IMR-90 (cell line): ENCODE data around the gene HUS1B.

Source experiments
- CEBPB ChIP-seq: IDR thresholded peaks from 2 replicates; pipeline ENCODE4 v1.6.1; 2012; ENCODE audit warnings: low read depth, low read length, improper control_type of control experiment
- MAFK ChIP-seq: IDR thresholded peaks from 2 replicates; pipeline ENCODE4 v1.6.1; 2012; ENCODE audit warnings: low read depth, low read length, improper control_type of control experiment
- MXI1 ChIP-seq: IDR thresholded peaks from 2 replicates; pipeline ENCODE4 v1.6.1; 2012; ENCODE audit warnings: low read depth, mild to moderate bottlenecking, low read length, moderate library complexity, borderline replicate concordance
- SMC3 ChIP-seq: fragments of 150-350 bp; IDR thresholded peaks from 2 replicates; pipeline ENCODE4 v1.6.1; 2016; ENCODE audit warnings: low read depth, mild to moderate bottlenecking, antibody characterized with exemption, low read length, moderate library complexity
- TF ChIP-seq, protein P1 (sequence below): conservative IDR thresholded peaks from 2 replicates; pipeline ENCODE4 v1.5.1; 2012; ENCODE audit warnings: mild to moderate bottlenecking, low read depth, low read length, improper control_type of control experiment

DNA sequence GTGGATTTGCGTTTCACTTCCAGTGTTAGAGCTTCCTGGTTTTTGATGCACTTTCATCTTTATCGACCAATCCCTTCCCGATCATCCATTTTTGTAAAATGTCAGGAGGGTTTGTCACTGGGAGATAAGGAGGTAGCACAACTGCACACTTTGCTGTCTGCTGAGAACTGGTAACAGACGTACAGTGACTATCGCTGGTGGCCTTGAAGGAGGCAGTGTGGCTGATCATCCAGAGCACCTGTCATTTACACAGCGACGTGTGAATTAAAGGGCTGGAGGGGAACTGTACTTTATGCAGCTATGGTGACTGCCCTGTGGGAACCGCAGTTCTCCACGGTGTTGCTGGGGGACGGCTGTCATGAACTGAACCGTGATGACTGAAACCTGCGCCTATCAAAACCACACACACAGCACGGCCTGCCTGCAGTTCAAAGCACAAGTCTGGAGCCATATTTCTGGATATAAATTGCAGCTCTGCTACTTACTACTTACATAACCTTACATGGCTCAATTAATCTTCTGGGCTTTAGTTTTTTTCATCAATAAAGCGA, 50.0 kb downstream of the HUS1B start:
- TF ChIP-seq, protein P1, sequence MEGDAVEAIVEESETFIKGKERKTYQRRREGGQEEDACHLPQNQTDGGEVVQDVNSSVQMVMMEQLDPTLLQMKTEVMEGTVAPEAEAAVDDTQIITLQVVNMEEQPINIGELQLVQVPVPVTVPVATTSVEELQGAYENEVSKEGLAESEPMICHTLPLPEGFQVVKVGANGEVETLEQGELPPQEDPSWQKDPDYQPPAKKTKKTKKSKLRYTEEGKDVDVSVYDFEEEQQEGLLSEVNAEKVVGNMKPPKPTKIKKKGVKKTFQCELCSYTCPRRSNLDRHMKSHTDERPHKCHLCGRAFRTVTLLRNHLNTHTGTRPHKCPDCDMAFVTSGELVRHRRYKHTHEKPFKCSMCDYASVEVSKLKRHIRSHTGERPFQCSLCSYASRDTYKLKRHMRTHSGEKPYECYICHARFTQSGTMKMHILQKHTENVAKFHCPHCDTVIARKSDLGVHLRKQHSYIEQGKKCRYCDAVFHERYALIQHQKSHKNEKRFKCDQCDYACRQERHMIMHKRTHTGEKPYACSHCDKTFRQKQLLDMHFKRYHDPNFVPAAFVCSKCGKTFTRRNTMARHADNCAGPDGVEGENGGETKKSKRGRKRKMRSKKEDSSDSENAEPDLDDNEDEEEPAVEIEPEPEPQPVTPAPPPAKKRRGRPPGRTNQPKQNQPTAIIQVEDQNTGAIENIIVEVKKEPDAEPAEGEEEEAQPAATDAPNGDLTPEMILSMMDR: no peak
- TF ChIP-seq SMC3 (no peak), CEBPB (no peak), MXI1 (no peak), MAFK (no peak)
